ENCODE data around the gene UTP18. TPM values are rescaled to one million over a fixed set of nuclear protein-coding genes. Genes with fewer than 3 reads are reported as not detected.

Gene UTP18
- total and polyA plus RNA-seq, 9 of the 15 experiments (the other 6 are each of a cell fraction or from before 2014, with no cell fraction given), result 31.1 to 99.2 (median 66.7) TPM

DNA sequence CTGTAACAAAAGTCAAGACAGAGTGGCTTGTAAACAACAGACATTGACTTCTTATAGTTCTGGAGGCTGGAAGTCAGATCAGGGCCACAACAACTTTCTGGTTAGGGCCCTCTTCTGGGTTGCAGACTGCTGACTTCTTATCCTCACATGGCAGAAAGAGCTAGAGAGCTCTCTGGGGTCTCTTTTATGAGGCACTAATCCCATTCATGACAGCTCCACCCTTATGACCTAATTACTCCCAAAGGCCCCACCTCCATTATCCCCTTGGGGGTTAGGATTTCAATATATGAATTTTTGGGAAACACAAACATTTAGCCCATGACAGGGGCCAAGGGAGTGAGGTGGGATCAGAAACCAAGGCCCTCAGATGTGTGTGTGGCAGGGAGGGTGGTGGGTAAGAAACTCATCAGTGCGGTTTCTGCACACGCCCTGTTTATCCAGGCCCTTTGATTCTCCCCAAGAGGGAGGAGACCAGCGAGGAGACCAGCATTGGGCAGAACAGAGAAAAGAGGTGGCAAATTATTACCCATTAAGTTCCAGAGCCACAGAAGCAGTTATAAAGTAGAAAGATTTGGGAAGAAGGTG, 74.8 kb downstream of the UTP18 start (continued):
- no peak for TF ChIP-seq ZC3H8 (IDR thresholded peaks at IDR 0.05)
- no peak for TF ChIP-seq HSF4 (CRISPR knock-in tag; IDR thresholded peaks at IDR 0.05; ENCODE audit: borderline replicate concordance)
- TF ChIP-seq L3MBTL2 (IDR thresholded peaks at IDR 0.05), result no peak
- TF ChIP-seq PHF8 (IDR thresholded peaks at IDR 0.05; ENCODE audit: borderline replicate concordance, low read length), result no peak
- no peak for TF ChIP-seq ZFP30 (CRISPR knock-in tag; IDR thresholded peaks at IDR 0.05; ENCODE audit: borderline replicate concordance)
- TF ChIP-seq, protein P1, sequence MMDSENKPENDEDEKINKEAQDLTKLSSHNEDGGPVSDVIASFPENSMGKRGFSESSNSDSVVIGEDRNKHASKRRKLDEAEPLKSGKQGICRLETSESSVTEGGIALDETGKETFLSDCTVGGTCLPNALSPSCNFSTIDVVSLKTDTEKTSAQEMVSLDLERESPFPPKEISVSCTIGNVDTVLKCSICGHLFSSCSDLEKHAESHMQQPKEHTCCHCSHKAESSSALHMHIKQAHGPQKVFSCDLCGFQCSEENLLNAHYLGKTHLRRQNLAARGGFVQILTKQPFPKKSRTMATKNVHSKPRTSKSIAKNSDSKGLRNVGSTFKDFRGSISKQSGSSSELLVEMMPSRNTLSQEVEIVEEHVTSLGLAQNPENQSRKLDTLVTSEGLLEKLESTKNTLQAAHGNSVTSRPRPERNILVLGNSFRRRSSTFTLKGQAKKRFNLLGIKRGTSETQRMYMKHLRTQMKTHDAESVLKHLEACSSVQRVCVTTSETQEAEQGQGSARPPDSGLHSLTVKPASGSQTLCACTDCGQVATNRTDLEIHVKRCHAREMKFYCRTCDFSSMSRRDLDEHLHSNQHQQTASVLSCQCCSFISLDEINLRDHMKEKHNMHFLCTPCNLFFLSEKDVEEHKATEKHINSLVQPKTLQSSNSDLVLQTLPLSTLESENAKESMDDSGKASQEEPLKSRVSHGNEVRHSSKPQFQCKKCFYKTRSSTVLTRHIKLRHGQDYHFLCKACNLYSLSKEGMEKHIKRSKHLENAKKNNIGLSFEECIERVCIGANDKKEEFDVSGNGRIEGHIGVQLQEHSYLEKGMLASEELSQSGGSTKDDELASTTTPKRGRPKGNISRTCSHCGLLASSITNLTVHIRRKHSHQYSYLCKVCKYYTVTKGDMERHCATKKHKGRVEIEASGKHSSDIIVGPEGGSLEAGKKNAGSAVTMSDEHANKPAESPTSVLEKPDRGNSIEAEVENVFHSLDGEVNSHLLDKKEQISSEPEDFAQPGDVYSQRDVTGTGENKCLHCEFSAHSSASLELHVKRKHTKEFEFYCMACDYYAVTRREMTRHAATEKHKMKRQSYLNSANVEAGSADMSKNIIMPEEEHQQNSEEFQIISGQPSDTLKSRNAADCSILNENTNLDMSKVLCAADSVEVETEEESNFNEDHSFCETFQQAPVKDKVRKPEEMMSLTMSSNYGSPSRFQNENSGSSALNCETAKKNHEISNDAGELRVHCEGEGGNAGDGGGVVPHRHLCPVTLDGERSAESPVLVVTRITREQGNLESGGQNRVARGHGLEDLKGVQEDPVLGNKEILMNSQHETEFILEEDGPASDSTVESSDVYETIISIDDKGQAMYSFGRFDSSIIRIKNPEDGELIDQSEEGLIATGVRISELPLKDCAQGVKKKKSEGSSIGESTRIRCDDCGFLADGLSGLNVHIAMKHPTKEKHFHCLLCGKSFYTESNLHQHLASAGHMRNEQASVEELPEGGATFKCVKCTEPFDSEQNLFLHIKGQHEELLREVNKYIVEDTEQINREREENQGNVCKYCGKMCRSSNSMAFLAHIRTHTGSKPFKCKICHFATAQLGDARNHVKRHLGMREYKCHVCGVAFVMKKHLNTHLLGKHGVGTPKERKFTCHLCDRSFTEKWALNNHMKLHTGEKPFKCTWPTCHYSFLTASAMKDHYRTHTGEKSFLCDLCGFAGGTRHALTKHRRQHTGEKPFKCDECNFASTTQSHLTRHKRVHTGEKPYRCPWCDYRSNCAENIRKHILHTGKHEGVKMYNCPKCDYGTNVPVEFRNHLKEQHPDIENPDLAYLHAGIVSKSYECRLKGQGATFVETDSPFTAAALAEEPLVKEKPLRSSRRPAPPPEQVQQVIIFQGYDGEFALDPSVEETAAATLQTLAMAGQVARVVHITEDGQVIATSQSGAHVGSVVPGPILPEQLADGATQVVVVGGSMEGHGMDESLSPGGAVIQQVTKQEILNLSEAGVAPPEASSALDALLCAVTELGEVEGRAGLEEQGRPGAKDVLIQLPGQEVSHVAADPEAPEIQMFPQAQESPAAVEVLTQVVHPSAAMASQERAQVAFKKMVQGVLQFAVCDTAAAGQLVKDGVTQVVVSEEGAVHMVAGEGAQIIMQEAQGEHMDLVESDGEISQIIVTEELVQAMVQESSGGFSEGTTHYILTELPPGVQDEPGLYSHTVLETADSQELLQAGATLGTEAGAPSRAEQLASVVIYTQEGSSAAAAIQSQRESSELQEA (IDR thresholded peaks at IDR 0.05; ENCODE audit: low read depth), result no peak
- no peak for TF ChIP-seq HDAC8 (tag; IDR thresholded peaks at IDR 0.05)
